NCI-H774 (cell line): ENCODE measurements around the gene RNF186.
"Not testable (repeated sequence)": the region's sequence is repeated elsewhere in the genome, so short reads cannot be mapped to it uniquely, and the experiment has no call there.

Source experiments
- DNase-seq: peaks from one replicate; lab custom pipeline; 2025; lab: John Stamatoyannopoulos, UW

RNF186 gene

GRCh38 chr1:19814681-19815503 lies at the start of gene RNF186:
RNF186 (minus strand) TSS chr1:19815283; CDS start chr1:19815101, 182 bp downstream.
- DNase-seq, result peak; percentile 7

- DNase-seq, result no peak
These were observed 49.6 kb upstream of the RNF186 start for GRCh38 chr1:19864570-19865160.

- no peak for DNase-seq
These were observed 47.9 kb upstream of the RNF186 start for GRCh38 chr1:19862944-19863343.

- DNase-seq, result no peak
These were observed 46.9 kb upstream of the RNF186 start for GRCh38 chr1:19861842-19862530.

GRCh38 chr1:19861034-19861433 lies 46.0 kb upstream of the RNF186 start:
- no peak for DNase-seq

- DNase-seq, result peak; percentile 9
These were observed 45.3 kb upstream of the RNF186 start for GRCh38 chr1:19860418-19860817.

- DNase-seq, result no peak
These were observed 44.8 kb upstream of the RNF186 start for GRCh38 chr1:19859876-19860275.

- no peak for DNase-seq
These were observed 43.8 kb upstream of the RNF186 start for GRCh38 chr1:19858893-19859292.

- no peak for DNase-seq
These were observed 39.8 kb upstream of the RNF186 start for GRCh38 chr1:19854866-19855265.

GRCh38 chr1:19852036-19852435 lies 37.0 kb upstream of the RNF186 start:
- no peak for DNase-seq

- no peak for DNase-seq
These were observed 35.1 kb upstream of the RNF186 start for GRCh38 chr1:19850214-19850613.

- not testable (repeated sequence) for DNase-seq
These were observed 34.2 kb upstream of the RNF186 start for GRCh38 chr1:19849307-19849706.

- DNase-seq, result not testable (repeated sequence)
These were observed 32.3 kb upstream of the RNF186 start for GRCh38 chr1:19847334-19847733.

- no peak for DNase-seq
These were observed 31.3 kb upstream of the RNF186 start for GRCh38 chr1:19846338-19846737.

GRCh38 chr1:19845555-19845954 lies 30.5 kb upstream of the RNF186 start:
- DNase-seq, result no peak

- no peak for DNase-seq
These were observed 29.8 kb upstream of the RNF186 start for GRCh38 chr1:19844731-19845495.

- DNase-seq, result no peak
These were observed 25.1 kb upstream of the RNF186 start for GRCh38 chr1:19840228-19840627.

GRCh38 chr1:19837866-19838265 lies 22.8 kb upstream of the RNF186 start:
- no peak for DNase-seq

- no peak for DNase-seq
These were observed 20.5 kb upstream of the RNF186 start for GRCh38 chr1:19835578-19835977.

- no peak for DNase-seq
These were observed 16.4 kb upstream of the RNF186 start for GRCh38 chr1:19831441-19831840.

- no peak for DNase-seq
These were observed 13.5 kb upstream of the RNF186 start for GRCh38 chr1:19828546-19828945.

GRCh38 chr1:19825298-19825697 lies 10.2 kb upstream of the RNF186 start:
- DNase-seq, result no peak
